ENCODE results near the gene RNF128.
A peak's percentile ranks its signal among the peaks of the same experiment; 100 is the strongest.
"Not testable (repeated sequence)": the region's sequence is repeated elsewhere in the genome, so short reads cannot be mapped to it uniquely, and the experiment has no call there.

RNF128 gene

GRCh38 chrX:106783716-106784115 is 57.2 kb downstream of the RNF128 start:
- DNase-seq (ENCODE audit: insufficient read length, low spot score): no peak
- no peak for FAIRE-seq
- TF ChIP-seq POLR2A (IDR thresholded peaks at IDR 0.05; ENCODE audit: low read depth, low read length): no peak

- FAIRE-seq (no peak), DNase-seq (ENCODE audit: insufficient read length, low spot score) (no peak)
- TF ChIP-seq POLR2A (IDR thresholded peaks at IDR 0.05; ENCODE audit: low read depth, low read length): no peak
Measured at GRCh38 chrX:106791495-106791894, 65.0 kb downstream of the RNF128 start.

DNA sequence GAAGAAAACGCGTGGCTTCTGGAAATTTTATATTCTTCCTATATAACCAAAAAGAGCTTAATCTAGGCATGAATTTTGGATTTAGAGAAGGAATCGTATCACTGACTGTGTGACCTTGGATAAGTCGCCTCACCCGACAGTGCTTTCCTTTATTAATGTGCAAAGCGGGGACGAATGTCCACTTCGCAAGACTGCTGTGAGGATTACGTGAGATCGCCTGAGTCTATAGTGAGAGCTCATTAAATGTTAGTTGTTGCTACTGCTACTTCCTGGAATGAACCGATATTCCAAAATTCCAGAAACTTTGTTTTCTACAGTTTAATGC is 75.5 kb downstream of the RNF128 start:
- no peak for TF ChIP-seq POLR2A (IDR thresholded peaks at IDR 0.05; ENCODE audit: low read depth, low read length)
- DNase-seq (ENCODE audit: insufficient read length, low spot score) (no peak), FAIRE-seq (no peak)

DNA sequence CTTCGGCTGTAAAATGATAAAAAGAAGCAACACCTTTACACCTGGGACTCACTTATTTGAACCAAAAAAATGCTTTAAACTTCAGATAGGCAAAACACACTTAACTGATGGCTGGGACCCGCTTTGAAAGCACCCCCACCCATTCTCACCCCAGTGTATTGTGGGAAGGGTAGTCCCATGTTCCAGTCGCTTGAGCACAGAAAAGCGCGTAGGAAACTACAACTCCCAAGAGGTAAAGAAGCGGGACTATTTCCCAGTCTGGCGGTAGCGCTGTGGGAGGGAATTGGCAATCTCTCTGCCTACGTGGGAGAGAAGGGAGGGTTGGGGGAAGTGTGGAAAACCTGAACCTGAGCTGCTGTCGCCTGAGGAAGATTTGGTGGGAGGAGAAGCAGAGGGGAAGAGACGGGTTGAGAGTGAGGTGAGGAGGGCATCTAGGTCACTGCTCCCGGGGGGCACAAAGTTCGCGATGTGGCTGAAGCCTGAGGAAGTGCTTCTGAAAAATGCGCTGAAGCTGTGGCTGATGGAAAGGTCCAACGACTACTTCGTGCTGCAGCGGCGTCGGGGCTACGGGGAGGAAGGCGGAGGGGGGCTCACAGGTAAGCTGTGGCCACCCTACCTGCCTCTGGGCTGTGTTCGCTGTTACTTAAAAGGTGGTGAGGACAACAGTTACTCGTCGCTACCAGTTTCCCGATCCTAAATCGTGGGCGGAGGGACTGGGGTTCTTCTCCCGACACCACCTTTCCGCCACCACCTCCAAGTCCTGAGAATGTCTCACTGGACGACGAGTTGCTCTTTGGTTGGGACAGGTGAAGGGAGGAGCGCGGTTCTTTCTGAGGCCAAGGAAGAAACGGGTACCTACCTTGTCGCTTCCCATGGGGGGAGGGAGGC is 76.1 kb downstream of the RNF128 start, which contains the start of gene TBC1D8B:
Gene TBC1D8B (plus strand): TSS at position 286 of the 888 bp plus-strand sequence. CDS start 181 bp downstream, at position 467.
- TF ChIP-seq POLR2A (IDR thresholded peaks at IDR 0.05; ENCODE audit: low read depth, low read length): peak; percentile 63
- DNase-seq (ENCODE audit: insufficient read length, low spot score): peak; percentile 22
- FAIRE-seq: peak; percentile 95

- TF ChIP-seq POLR2A (IDR thresholded peaks at IDR 0.05; ENCODE audit: low read depth, low read length): no peak
- DNase-seq (ENCODE audit: insufficient read length, low spot score) (no peak), FAIRE-seq (no peak)
Measured at GRCh38 chrX:106811131-106811910, 84.8 kb downstream of the RNF128 start.

DNA sequence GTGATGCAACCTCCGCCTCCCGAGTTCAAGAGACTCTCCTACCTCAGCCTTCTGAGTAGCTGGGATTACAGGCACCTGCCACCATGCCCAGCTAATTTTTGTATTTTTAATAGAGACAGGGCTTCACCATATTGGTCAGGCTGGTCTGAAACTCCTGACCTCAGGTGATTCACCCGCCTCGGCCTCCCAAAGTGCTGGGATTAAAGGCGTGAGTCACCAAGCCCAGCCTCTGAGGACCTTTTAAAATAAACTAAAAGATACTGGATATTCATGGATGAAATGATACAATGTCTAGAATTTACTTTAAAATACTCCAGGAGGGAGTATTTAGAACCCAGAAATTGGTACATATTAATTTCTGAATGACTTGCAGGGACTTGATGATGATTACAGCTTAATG is 86.4 kb downstream of the RNF128 start:
- not testable (repeated sequence) for FAIRE-seq

GRCh38 chrX:106814093-106814492 is 87.6 kb downstream of the RNF128 start:
- not testable (repeated sequence) for DNase-seq (ENCODE audit: insufficient read length, low spot score); FAIRE-seq

More for the DNA sequence above, 86.4 kb downstream of the RNF128 start:
- not testable (repeated sequence) for DNase-seq (ENCODE audit: insufficient read length, low spot score)

Data from H54 (cell line).